Esophagus muscularis mucosa (tissue), 4 donors: ENCODE measurements around the gene PLA2R1. TPM values are rescaled to one million over a fixed set of nuclear protein-coding genes. Genes with fewer than 3 reads are reported as not detected.

Source experiments
- DNase-seq: peaks from one replicate; pipeline ENCODE4 v3.0.0-alpha.2; 2017; ENCODE audit errors: extremely low spot score
- H3K27ac ChIP-seq, 4 donors: fragments of 200-600 bp; sonication (generic); replicated peaks in 1 of 4; 1 replicate in 3 of 4; 2 replicates in 1 of 4; pipeline ENCODE4 v1.5.1; 2016 to 2019; ENCODE audit warnings: mild to moderate bottlenecking in 1 of 4
- H3K27me3 ChIP-seq, 4 donors: fragments of 200-600 bp; sonication (generic); one replicate each; pipeline versions ENCODE4 v1.5.1 to v1.6.0; 2016 to 2019
- H3K36me3 ChIP-seq, 4 donors: fragments of 200-600 bp; sonication (generic); one replicate each; pipeline ENCODE4 v1.5.1; 2016 to 2019
- H3K4me1 ChIP-seq, 4 donors: fragments of 200-600 bp; sonication (generic); one replicate each; pipeline ENCODE4 v1.5.1; 2016 to 2019
- H3K4me3 ChIP-seq, 4 donors: fragments of 200-600 bp; sonication (generic); 1 replicate in 2 of 4; 2 replicates in 2 of 4; pipeline ENCODE4 v1.5.1; 2016 to 2019; ENCODE audit warnings: mild to moderate bottlenecking in 4 of 4, moderate library complexity in 1 of 4
- H3K9me3 ChIP-seq, 4 donors: fragments of 200-600 bp; sonication (generic); 1 replicate in 3 of 4; 2 replicates in 1 of 4; pipeline ENCODE4 v1.5.1; 2016 to 2019
- CTCF ChIP-seq, 3 experiments: fragments of 200-600 bp in 2 of 3; fragments of 450-650 bp in 1 of 3; sonication (generic) in 2 of 3; IDR thresholded peaks; one replicate each; pipeline ENCODE4 v1.5.1; 2017 to 2019; ENCODE audit warnings: antibody characterized with exemption in 3 of 3, mild to moderate bottlenecking in 2 of 3, moderate library complexity in 1 of 3
- EP300 ChIP-seq: sonication (generic); formaldehyde crosslinking; IDR thresholded peaks from one replicate; pipeline ENCODE4 v1.6.1; 2017; ENCODE audit warnings: antibody characterized with exemption
- POLR2A ChIP-seq: fragments of 450-650 bp; IDR thresholded peaks from one replicate; pipeline ENCODE4 v1.6.1; 2017; ENCODE audit warnings: antibody characterized with exemption, moderate library complexity, mild to moderate bottlenecking, low read depth
- POLR2AphosphoS5 ChIP-seq, 2 donors: sonication (generic); formaldehyde crosslinking; IDR thresholded peaks; one replicate each; pipeline ENCODE4 v1.6.1; 2017; ENCODE audit warnings: antibody characterized with exemption in 2 of 2
- WGBS: methylation state at CpG from one replicate; pipeline ENCODE4 v1.1.5; 2018; 5-methylcytosine and 5-hydroxymethylcytosine counted together
- intact Hi-C: fragments of 100-400 bp; cut with DNase I; formaldehyde crosslinking; loops from one replicate; pipeline ENCODE4 v1.15.1; 2023
- total RNA-seq, 4 donors: library from RNA; depleted of rRNA; stranded (reverse); fragments of >200 nt; gene quantifications; one replicate each; pipeline versions ENCODE4 v1.1.0 to v1.2.1, GENCODE V29; 2016

PLA2R1 gene
- total RNA-seq, 4 donors from 2014 or later, result 2.8 to 6.4 (median 5.1) TPM

- intact Hi-C loops, result no loop called here
- Histone ChIP-seq H3K9me3 (peaks cover 0 to 7% (median 0%) of the 10 kb centered on the region in 4 donors), H3K36me3 (peaks cover 0 to 30% (median 0%) of the 10 kb centered on the region in 4 donors), H3K27ac (no peak overlapping the region), H3K4me3 (no peak overlapping the region), H3K4me1 (no peaks in the 10 kb centered on the region), H3K27me3 (no peaks in the 10 kb centered on the region)
- DNase-seq, result no peak
- TF ChIP-seq POLR2AphosphoS5 (IDR thresholded peaks at IDR 0.05) (no peak), CTCF (IDR thresholded peaks at IDR 0.05) (no peak), POLR2A (no peak), EP300 (no peak)
- WGBS, result 93% methylated on average over 2 of the region's 2 CpGs
Observed at GRCh38 chr2:160019374-160020090, 42.9 kb downstream of the PLA2R1 start.

DNA sequence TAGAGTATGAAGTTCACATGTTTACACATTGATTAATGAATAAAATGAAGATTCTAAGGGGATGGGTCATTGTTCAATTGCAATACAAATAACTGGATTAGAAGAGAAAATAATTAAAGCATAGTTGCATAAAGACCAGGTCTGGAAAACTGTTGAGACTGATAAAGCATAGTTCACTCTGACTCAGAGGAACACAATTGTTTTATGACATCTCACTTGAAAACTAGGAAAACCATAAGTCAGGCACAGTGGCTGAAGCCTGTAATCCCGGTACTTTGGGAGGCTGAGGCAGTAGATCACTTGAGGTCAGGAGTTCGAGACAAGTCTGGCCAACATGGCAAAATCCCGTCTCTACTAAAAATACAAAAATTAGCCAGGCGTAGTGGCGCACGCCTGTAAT lies 46.7 kb downstream of the PLA2R1 start:
- H3K27ac ChIP-seq, result no peak overlapping the region
- H3K36me3 ChIP-seq, result peaks cover 0 to 31% (median 5%) of the 10 kb centered on the region in 4 donors
- no peaks in the 10 kb centered on the region for H3K27me3 ChIP-seq
- TF ChIP-seq POLR2A, result no peak
- TF ChIP-seq EP300, result no peak
- no peak for TF ChIP-seq POLR2AphosphoS5 (IDR thresholded peaks at IDR 0.05)
- no peak for TF ChIP-seq CTCF (IDR thresholded peaks at IDR 0.05)
- no peak overlapping the region for H3K4me3 ChIP-seq
- WGBS, result 82% methylated on average over 6 of the region's 6 CpGs
- H3K4me1 ChIP-seq, result no peaks in the 10 kb centered on the region
- H3K9me3 ChIP-seq, result no peaks in the 10 kb centered on the region
- intact Hi-C loops, result no loop called here
- DNase-seq, result no peak

DNA sequence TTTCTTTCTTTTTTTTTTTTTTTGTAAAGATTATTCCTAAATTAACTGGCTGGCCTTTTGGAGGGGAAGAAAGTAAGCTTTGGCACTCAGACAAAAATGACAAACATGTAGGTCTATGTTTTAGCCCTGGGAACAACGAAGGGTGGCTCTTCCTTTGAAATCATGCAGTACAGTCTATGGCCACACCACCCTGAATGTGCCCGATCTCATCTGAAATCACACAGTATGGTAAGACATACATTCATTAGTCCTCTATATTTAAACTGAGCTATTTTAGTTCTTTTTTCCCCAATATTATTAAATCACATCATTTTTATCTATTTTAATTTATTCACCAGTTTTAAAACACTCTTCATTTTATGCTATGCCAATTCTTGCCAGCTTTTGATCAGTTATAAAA lies 48.2 kb downstream of the PLA2R1 start:
- DNase-seq, result no peak
- no peak for TF ChIP-seq POLR2AphosphoS5 (IDR thresholded peaks at IDR 0.05)
- TF ChIP-seq CTCF (IDR thresholded peaks at IDR 0.05), result peak in 1 of 3 experiments; percentile 15
- intact Hi-C loops, result no loop called here
- 16% methylated on average over 2 of the region's 2 CpGs for WGBS
- no peaks in the 10 kb centered on the region for H3K9me3 ChIP-seq
- H3K27me3 ChIP-seq, result no peaks in the 10 kb centered on the region
- H3K4me1 ChIP-seq, result no peaks in the 10 kb centered on the region
- H3K4me3 ChIP-seq, result no peak overlapping the region
- H3K27ac ChIP-seq, result no peak overlapping the region
- peaks cover 0 to 29% (median 5%) of the 10 kb centered on the region in 4 donors for H3K36me3 ChIP-seq

DNA sequence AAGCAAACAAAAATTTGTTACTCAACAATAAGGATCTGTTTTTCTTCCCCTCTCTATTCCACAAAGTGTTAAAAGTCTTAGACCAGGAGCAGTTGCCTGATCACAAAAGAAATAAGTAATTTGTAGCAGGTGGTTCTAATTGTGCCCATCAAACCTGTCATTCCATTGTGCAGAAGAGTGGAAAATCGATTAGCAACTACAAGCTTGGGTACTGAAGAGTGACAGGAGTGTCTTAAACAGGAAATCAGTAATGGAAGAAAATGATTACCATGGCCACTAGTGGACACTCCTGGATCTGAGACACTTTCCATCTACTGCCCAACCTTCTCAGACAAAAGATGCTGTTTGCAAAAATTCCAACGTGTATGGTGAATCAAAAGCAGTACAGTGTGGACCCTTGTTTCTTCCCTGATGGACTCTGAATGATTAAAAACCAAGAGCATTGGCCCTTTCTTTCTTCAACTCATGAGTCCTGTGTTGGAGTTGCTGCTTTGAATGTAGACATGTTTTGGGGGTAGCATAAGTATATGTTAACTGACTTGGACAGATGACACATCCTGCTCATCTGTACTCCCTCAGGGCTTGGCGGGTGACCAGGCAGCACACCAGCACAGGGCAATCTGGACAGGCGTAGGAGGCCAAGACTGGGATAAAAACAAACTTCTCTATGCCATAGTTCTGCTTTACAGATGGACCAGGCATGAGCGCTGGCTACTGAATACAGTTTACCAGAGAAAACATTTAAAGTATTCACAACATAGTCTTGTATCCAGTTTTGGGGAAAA lies 51.9 kb downstream of the PLA2R1 start:
- Histone ChIP-seq H3K36me3 (peaks cover 0 to 21% (median 5%) of the 10 kb centered on the region in 4 donors), H3K27me3 (no peaks in the 10 kb centered on the region), H3K4me3 (no peak overlapping the region), H3K4me1 (peaks cover 3 to 12% (median 11%) of the 10 kb centered on the region in 4 donors), H3K9me3 (no peaks in the 10 kb centered on the region), H3K27ac (no peak overlapping the region)
- WGBS, result 66% methylated on average over 5 of the region's 5 CpGs
- intact Hi-C loops, result no loop called here
- DNase-seq, result no peak
- no peak for TF ChIP-seq POLR2AphosphoS5 (IDR thresholded peaks at IDR 0.05)
- no peak for TF ChIP-seq EP300
- no peak for TF ChIP-seq CTCF (IDR thresholded peaks at IDR 0.05)
- no peak for TF ChIP-seq POLR2A
